Measurements from ENCODE around the gene FAM118A. TPM values are rescaled to one million over a fixed set of nuclear protein-coding genes. Genes with fewer than 3 reads are reported as not detected.

Gene FAM118A
- polyA plus RNA-seq, 1 donor (not counting 4 experiments of a cell fraction or from before 2014, with no cell fraction given): 31.1 TPM

DNA sequence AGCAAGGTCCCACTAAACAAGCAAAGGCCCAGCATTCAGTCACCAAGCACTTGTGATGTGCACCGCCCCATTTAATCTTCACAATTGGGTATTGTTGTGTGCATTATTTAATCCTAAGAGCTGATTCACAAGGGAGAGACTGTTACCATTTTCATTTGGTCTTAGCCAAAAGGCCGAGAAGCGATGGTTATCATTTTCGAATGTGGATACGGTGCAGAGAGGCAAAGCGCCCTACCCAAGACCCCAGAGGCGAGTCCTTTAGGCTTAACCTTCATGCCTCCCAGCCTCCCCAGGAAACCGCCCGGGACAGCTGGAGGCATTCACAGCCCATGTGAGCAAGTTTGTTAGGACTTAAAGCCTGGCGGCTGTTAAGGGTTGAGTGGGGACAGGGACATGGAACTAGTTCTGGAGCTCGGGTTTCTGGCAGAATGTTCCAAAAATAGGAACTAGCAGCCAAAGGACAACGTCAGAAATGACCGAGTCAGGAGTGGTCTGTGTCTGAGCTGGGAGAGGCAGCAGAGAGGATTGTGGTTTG, 38.0 kb upstream of the FAM118A start:
- H4K20me1 ChIP-seq (ENCODE audit: control insufficient read depth, extremely low read depth, insufficient read depth, low read length): no peaks in the 10 kb centered on the region
- no peak for FAIRE-seq
- no peak overlapping the region for H3K27ac ChIP-seq (ENCODE audit: control insufficient read depth, insufficient read depth, low read length)
- no peaks in the 10 kb centered on the region for H3K36me3 ChIP-seq (ENCODE audit: control insufficient read depth in 2 of 2, extremely low read depth in 1 of 2, insufficient read depth in 2 of 2, low read length in 2 of 2)
- no peak overlapping the region for H3K4me3 ChIP-seq (ENCODE audit: control insufficient read depth in 2 of 3, extremely low read depth in 1 of 3, insufficient read depth in 2 of 3, low read depth in 1 of 3, low read length in 3 of 3)
- no peak overlapping the region for H2AFZ ChIP-seq (ENCODE audit: control insufficient read depth, low read length)
- H3K9me3 ChIP-seq (ENCODE audit: control insufficient read depth, low read depth, low read length): no peaks in the 10 kb centered on the region
- H3K9me1 ChIP-seq (ENCODE audit: control insufficient read depth, extremely low read depth, insufficient read depth, low read length): no peaks in the 10 kb centered on the region
- peaks cover 8% of the 10 kb centered on the region for H3K4me1 ChIP-seq (ENCODE audit: control insufficient read depth, extremely low read depth, insufficient read depth, low read length)
- no peak for TF ChIP-seq EZH2 (IDR thresholded peaks at IDR 0.05; ENCODE audit: low read length)
- TF ChIP-seq, protein P1, sequence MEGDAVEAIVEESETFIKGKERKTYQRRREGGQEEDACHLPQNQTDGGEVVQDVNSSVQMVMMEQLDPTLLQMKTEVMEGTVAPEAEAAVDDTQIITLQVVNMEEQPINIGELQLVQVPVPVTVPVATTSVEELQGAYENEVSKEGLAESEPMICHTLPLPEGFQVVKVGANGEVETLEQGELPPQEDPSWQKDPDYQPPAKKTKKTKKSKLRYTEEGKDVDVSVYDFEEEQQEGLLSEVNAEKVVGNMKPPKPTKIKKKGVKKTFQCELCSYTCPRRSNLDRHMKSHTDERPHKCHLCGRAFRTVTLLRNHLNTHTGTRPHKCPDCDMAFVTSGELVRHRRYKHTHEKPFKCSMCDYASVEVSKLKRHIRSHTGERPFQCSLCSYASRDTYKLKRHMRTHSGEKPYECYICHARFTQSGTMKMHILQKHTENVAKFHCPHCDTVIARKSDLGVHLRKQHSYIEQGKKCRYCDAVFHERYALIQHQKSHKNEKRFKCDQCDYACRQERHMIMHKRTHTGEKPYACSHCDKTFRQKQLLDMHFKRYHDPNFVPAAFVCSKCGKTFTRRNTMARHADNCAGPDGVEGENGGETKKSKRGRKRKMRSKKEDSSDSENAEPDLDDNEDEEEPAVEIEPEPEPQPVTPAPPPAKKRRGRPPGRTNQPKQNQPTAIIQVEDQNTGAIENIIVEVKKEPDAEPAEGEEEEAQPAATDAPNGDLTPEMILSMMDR (optimal IDR thresholded peaks at IDR 0.05 in 1 of 3, IDR thresholded peaks at IDR 0.05 in 1 of 3, conservative IDR thresholded peaks at IDR 0.05 in 1 of 3; ENCODE audit: extremely low read depth in 1 of 3, insufficient read depth in 2 of 3, low read length in 3 of 3): no peak
- no peak overlapping the region for H3K9ac ChIP-seq (ENCODE audit: control insufficient read depth, extremely low read depth, insufficient read depth, low read length)
- no peak overlapping the region for H3K4me2 ChIP-seq (ENCODE audit: control insufficient read depth, extremely low read depth, insufficient read depth, low read depth, low read length)
- no peak for DNase-seq (ENCODE audit: low read depth, low spot score)
- dilution Hi-C loops (cut with MboI; ENCODE audit: extremely low pct_ligation_motif_present, low sequenced_read_pairs): no loop called here
- peaks cover 6% of the 10 kb centered on the region for H3K27me3 ChIP-seq (ENCODE audit: control insufficient read depth, extremely low read depth, insufficient read depth, low read length)
- no peaks in the 10 kb centered on the region for H3K79me2 ChIP-seq (ENCODE audit: control insufficient read depth, insufficient read depth, low read length)

DNA sequence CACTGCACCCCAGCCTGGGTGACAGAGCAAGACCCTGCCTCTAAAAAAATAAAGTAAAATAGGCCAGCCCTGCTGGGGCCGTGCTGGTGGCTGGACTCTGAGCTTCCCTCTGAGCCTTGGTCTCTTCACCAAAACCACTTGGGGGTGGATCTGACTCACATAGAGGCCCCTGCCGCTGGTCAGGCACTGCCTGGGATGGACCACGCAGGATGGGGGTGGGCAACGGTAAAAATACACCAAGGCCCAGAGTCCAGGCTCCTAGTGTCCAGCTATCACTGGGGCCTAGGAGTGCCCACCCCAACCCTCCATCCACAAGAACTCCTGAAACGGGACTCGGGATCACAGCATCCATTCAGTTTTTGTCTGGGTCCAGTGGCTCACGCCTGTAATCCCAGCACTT, 37.2 kb upstream of the FAM118A start:
- DNase-seq (ENCODE audit: low read depth, low spot score): no peak
- no peak overlapping the region for H3K9ac ChIP-seq (ENCODE audit: control insufficient read depth, extremely low read depth, insufficient read depth, low read length)
- H3K79me2 ChIP-seq (ENCODE audit: control insufficient read depth, insufficient read depth, low read length): no peaks in the 10 kb centered on the region
- H3K4me3 ChIP-seq (ENCODE audit: control insufficient read depth in 2 of 3, extremely low read depth in 1 of 3, insufficient read depth in 2 of 3, low read depth in 1 of 3, low read length in 3 of 3): no peak overlapping the region
- no peak overlapping the region for H3K27ac ChIP-seq (ENCODE audit: control insufficient read depth, insufficient read depth, low read length)
- H4K20me1 ChIP-seq (ENCODE audit: control insufficient read depth, extremely low read depth, insufficient read depth, low read length): no peaks in the 10 kb centered on the region
- TF ChIP-seq, protein P1 (optimal IDR thresholded peaks at IDR 0.05 in 1 of 3, IDR thresholded peaks at IDR 0.05 in 1 of 3, conservative IDR thresholded peaks at IDR 0.05 in 1 of 3; ENCODE audit: extremely low read depth in 1 of 3, insufficient read depth in 2 of 3, low read length in 3 of 3): no peak
- no peak for TF ChIP-seq EZH2 (IDR thresholded peaks at IDR 0.05; ENCODE audit: low read length)
- no peak overlapping the region for H3K4me2 ChIP-seq (ENCODE audit: control insufficient read depth, extremely low read depth, insufficient read depth, low read depth, low read length)
- no peaks in the 10 kb centered on the region for H3K9me3 ChIP-seq (ENCODE audit: control insufficient read depth, low read depth, low read length)
- no peak for FAIRE-seq
- H3K36me3 ChIP-seq (ENCODE audit: control insufficient read depth in 2 of 2, extremely low read depth in 1 of 2, insufficient read depth in 2 of 2, low read length in 2 of 2): no peaks in the 10 kb centered on the region
- dilution Hi-C loops (cut with MboI; ENCODE audit: extremely low pct_ligation_motif_present, low sequenced_read_pairs): no loop called here
- no peak overlapping the region for H2AFZ ChIP-seq (ENCODE audit: control insufficient read depth, low read length)
- H3K9me1 ChIP-seq (ENCODE audit: control insufficient read depth, extremely low read depth, insufficient read depth, low read length): no peaks in the 10 kb centered on the region
- peaks cover 6% of the 10 kb centered on the region for H3K27me3 ChIP-seq (ENCODE audit: control insufficient read depth, extremely low read depth, insufficient read depth, low read length)
- H3K4me1 ChIP-seq (ENCODE audit: control insufficient read depth, extremely low read depth, insufficient read depth, low read length): peaks cover 8% of the 10 kb centered on the region

Data from keratinocyte (primary cell).